ENCODE measurements around the gene MTM1. TPM values are rescaled to one million over a fixed set of nuclear protein-coding genes. Genes with fewer than 3 reads are reported as not detected.

Gene MTM1
- polyA plus RNA-seq, 1 donor from 2014 or later: 7.1 TPM

GRCh38 chrX:150543230-150544155 lies 24.9 kb upstream of the MTM1 start:
- H3K4me3 ChIP-seq (ENCODE audit: low read length): no peak overlapping the region
- no peaks in the 10 kb centered on the region for H3K79me2 ChIP-seq (replicated peaks; ENCODE audit: insufficient read depth, low read length)
- no peak overlapping the region for H3K9ac ChIP-seq (ENCODE audit: low read length)
- no peaks in the 10 kb centered on the region for H3K9me2 ChIP-seq (ENCODE audit: insufficient read depth, low read length)
- TF ChIP-seq RAD21 (conservative IDR thresholded peaks at IDR 0.05) (no peak), CTCF (IDR thresholded peaks at IDR 0.05; ENCODE audit: poor library complexity, severe bottlenecking) (no peak), MXI1 (conservative IDR thresholded peaks at IDR 0.05; ENCODE audit: poor library complexity, severe bottlenecking) (no peak), SMC3 (conservative IDR thresholded peaks at IDR 0.05; ENCODE audit: poor library complexity) (no peak), POLR2AphosphoS5 (IDR thresholded peaks at IDR 0.05) (no peak), TAF1 (IDR thresholded peaks at IDR 0.05; ENCODE audit: low read depth) (no peak), EP300 (conservative IDR thresholded peaks at IDR 0.05; ENCODE audit: poor library complexity, severe bottlenecking) (no peak), REST (IDR thresholded peaks at IDR 0.05; ENCODE audit: borderline replicate concordance) (no peak), EZH2 (IDR thresholded peaks at IDR 0.05; ENCODE audit: borderline replicate concordance, insufficient read depth, low read length, poor library complexity, severe bottlenecking) (no peak)
- no peaks in the 10 kb centered on the region for H3K27me3 ChIP-seq (ENCODE audit: insufficient read depth, low read depth, low read length)
- H2AFZ ChIP-seq (ENCODE audit: low read depth, low read length): no peak overlapping the region
- no peak overlapping the region for H3K4me2 ChIP-seq (ENCODE audit: low read length)
- H3K9me3 ChIP-seq (ENCODE audit: low read length): no peaks in the 10 kb centered on the region
- H3K36me3 ChIP-seq (ENCODE audit: insufficient read depth, low read length): no peaks in the 10 kb centered on the region
- H4K20me1 ChIP-seq (ENCODE audit: insufficient read depth): no peaks in the 10 kb centered on the region
- H3K27ac ChIP-seq (ENCODE audit: low read length): no peak overlapping the region
- H3F3A ChIP-seq (ENCODE audit: insufficient read depth, low read length, poor library complexity, severe bottlenecking): no peaks in the 10 kb centered on the region

GRCh38 chrX:150544222-150544787 lies 24.1 kb upstream of the MTM1 start:
- no peaks in the 10 kb centered on the region for H3K9me3 ChIP-seq (ENCODE audit: low read length)
- no peak overlapping the region for H3K4me3 ChIP-seq (ENCODE audit: low read length)
- TF ChIP-seq MXI1 (conservative IDR thresholded peaks at IDR 0.05; ENCODE audit: poor library complexity, severe bottlenecking): no peak
- no peak for TF ChIP-seq POLR2AphosphoS5 (IDR thresholded peaks at IDR 0.05)
- no peak for TF ChIP-seq CTCF (IDR thresholded peaks at IDR 0.05; ENCODE audit: poor library complexity, severe bottlenecking)
- no peaks in the 10 kb centered on the region for H3K9me2 ChIP-seq (ENCODE audit: insufficient read depth, low read length)
- no peaks in the 10 kb centered on the region for H3K27me3 ChIP-seq (ENCODE audit: insufficient read depth, low read depth, low read length)
- no peaks in the 10 kb centered on the region for H3K36me3 ChIP-seq (ENCODE audit: insufficient read depth, low read length)
- H3K4me2 ChIP-seq (ENCODE audit: low read length): no peak overlapping the region
- no peaks in the 10 kb centered on the region for H4K20me1 ChIP-seq (ENCODE audit: insufficient read depth)
- H3F3A ChIP-seq (ENCODE audit: insufficient read depth, low read length, poor library complexity, severe bottlenecking): no peaks in the 10 kb centered on the region
- no peak overlapping the region for H3K27ac ChIP-seq (ENCODE audit: low read length)
- H3K79me2 ChIP-seq (replicated peaks; ENCODE audit: insufficient read depth, low read length): no peaks in the 10 kb centered on the region
- no peak overlapping the region for H2AFZ ChIP-seq (ENCODE audit: low read depth, low read length)
- no peak overlapping the region for H3K9ac ChIP-seq (ENCODE audit: low read length)

Data from neural cell (in vitro differentiated cells).